Measurements from ENCODE around the gene KRTAP10-3. TPM values are rescaled to one million over a fixed set of nuclear protein-coding genes. Genes with fewer than 3 reads are reported as not detected.
A peak's percentile ranks its signal among the peaks of the same experiment; 100 is the strongest.

Gene KRTAP10-3
- polyA plus RNA-seq, 1 donor (not counting 4 experiments of a cell fraction or from before 2014, with no cell fraction given) = not detected

DNA sequence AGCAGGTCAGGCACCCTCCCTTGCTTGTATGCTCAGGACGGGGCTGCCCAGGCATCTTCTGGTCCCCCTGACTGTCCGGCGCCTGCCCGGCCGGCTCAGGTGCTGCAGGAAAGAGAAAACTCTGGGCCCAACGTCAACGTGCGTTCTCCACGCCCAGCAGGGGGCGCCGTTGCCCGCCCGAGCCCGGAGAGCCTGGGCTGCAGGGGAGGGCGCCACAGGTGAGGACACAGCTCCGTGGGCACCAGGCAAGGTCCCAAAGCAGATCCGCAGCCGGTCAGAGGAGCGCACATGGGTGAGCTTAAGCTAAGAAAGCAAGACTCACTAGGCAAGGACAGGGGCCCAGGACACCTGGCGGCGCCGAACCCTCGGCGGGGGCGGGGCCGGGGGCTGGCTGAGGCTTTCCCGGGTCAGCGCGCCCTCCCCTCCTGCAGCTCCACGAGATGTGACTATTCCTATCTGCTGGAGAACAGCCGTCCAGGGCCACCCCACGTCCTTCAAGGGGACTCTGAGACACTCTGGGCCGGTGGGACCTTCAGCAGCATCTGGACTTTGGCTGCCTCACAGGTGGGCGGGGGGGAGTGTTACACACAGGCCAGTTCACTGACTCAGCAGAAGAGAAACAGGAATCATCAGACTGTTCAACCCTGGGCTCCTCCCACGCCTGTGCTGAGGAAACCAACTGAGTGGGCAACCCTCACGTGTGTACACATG, 47.9 kb downstream of the KRTAP10-3 start:
- dilution Hi-C loops (cut with MboI; ENCODE audit: extremely low pct_ligation_motif_present, low sequenced_read_pairs) = no loop called here
- H3K4me3 ChIP-seq (ENCODE audit: control insufficient read depth in 2 of 3, extremely low read depth in 1 of 3, insufficient read depth in 2 of 3, low read depth in 1 of 3, low read length in 3 of 3) = peak overlapping the region; percentile 1 to 54 (median 50)
- H3K9me1 ChIP-seq (ENCODE audit: control insufficient read depth, extremely low read depth, insufficient read depth, low read length) = no peaks in the 10 kb centered on the region
- no peaks in the 10 kb centered on the region for H3K9me3 ChIP-seq (ENCODE audit: control insufficient read depth, low read depth, low read length)
- H3K36me3 ChIP-seq (ENCODE audit: control insufficient read depth in 2 of 2, extremely low read depth in 1 of 2, insufficient read depth in 2 of 2, low read length in 2 of 2) = no peaks in the 10 kb centered on the region
- no peak for FAIRE-seq
- peak overlapping the region; percentile 52 for H2AFZ ChIP-seq (ENCODE audit: control insufficient read depth, low read length)
- DNase-seq (ENCODE audit: low read depth, low spot score) = no peak
- peak overlapping the region; percentile 72 for H3K4me2 ChIP-seq (ENCODE audit: control insufficient read depth, extremely low read depth, insufficient read depth, low read depth, low read length)
- H3K4me1 ChIP-seq (ENCODE audit: control insufficient read depth, extremely low read depth, insufficient read depth, low read length) = no peaks in the 10 kb centered on the region
- no peaks in the 10 kb centered on the region for H3K79me2 ChIP-seq (ENCODE audit: control insufficient read depth, insufficient read depth, low read length)
- no peak for TF ChIP-seq EZH2 (IDR thresholded peaks at IDR 0.05; ENCODE audit: low read length)
- TF ChIP-seq, protein P1, sequence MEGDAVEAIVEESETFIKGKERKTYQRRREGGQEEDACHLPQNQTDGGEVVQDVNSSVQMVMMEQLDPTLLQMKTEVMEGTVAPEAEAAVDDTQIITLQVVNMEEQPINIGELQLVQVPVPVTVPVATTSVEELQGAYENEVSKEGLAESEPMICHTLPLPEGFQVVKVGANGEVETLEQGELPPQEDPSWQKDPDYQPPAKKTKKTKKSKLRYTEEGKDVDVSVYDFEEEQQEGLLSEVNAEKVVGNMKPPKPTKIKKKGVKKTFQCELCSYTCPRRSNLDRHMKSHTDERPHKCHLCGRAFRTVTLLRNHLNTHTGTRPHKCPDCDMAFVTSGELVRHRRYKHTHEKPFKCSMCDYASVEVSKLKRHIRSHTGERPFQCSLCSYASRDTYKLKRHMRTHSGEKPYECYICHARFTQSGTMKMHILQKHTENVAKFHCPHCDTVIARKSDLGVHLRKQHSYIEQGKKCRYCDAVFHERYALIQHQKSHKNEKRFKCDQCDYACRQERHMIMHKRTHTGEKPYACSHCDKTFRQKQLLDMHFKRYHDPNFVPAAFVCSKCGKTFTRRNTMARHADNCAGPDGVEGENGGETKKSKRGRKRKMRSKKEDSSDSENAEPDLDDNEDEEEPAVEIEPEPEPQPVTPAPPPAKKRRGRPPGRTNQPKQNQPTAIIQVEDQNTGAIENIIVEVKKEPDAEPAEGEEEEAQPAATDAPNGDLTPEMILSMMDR (optimal IDR thresholded peaks at IDR 0.05 in 1 of 3, IDR thresholded peaks at IDR 0.05 in 1 of 3, conservative IDR thresholded peaks at IDR 0.05 in 1 of 3; ENCODE audit: extremely low read depth in 1 of 3, insufficient read depth in 2 of 3, low read length in 3 of 3) = peak; percentile 72 to 96 (median 96)
- no peaks in the 10 kb centered on the region for H4K20me1 ChIP-seq (ENCODE audit: control insufficient read depth, extremely low read depth, insufficient read depth, low read length)
- no peak overlapping the region for H3K27ac ChIP-seq (ENCODE audit: control insufficient read depth, insufficient read depth, low read length)
- H3K9ac ChIP-seq (ENCODE audit: control insufficient read depth, extremely low read depth, insufficient read depth, low read length) = no peak overlapping the region
- H3K27me3 ChIP-seq (ENCODE audit: control insufficient read depth, extremely low read depth, insufficient read depth, low read length) = peaks cover 11% of the 10 kb centered on the region

DNA sequence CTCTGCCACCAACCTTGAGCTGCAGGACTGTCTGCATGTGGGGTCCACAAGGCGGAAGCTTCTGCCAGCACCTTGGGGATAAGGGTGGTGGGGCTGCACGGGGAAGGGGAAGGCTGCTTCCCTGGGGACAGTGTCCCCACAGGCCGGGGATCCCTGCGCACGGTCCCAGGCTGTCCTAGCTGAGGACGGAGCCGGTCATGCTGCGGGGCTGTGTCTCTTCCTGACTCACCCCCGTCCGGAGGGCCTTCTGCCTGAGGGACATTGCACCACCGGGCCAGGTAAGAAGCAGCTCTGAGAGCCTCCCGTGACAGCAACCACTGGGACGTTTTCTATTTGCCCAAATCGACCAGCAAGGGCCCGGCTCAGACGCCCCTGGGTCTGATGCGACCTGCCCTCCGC, 48.5 kb downstream of the KRTAP10-3 start:
- DNase-seq (ENCODE audit: low read depth, low spot score) = no peak
- Histone ChIP-seq H2AFZ (ENCODE audit: control insufficient read depth, low read length) (no peak overlapping the region), H3K9me1 (ENCODE audit: control insufficient read depth, extremely low read depth, insufficient read depth, low read length) (no peaks in the 10 kb centered on the region), H4K20me1 (ENCODE audit: control insufficient read depth, extremely low read depth, insufficient read depth, low read length) (no peaks in the 10 kb centered on the region), H3K9me3 (ENCODE audit: control insufficient read depth, low read depth, low read length) (no peaks in the 10 kb centered on the region), H3K4me2 (ENCODE audit: control insufficient read depth, extremely low read depth, insufficient read depth, low read depth, low read length) (peak overlapping the region; percentile 72), H3K4me3 (ENCODE audit: control insufficient read depth in 2 of 3, extremely low read depth in 1 of 3, insufficient read depth in 2 of 3, low read depth in 1 of 3, low read length in 3 of 3) (no peak overlapping the region), H3K9ac (ENCODE audit: control insufficient read depth, extremely low read depth, insufficient read depth, low read length) (no peak overlapping the region), H3K27me3 (ENCODE audit: control insufficient read depth, extremely low read depth, insufficient read depth, low read length) (peaks cover 11% of the 10 kb centered on the region), H3K27ac (ENCODE audit: control insufficient read depth, insufficient read depth, low read length) (no peak overlapping the region), H3K36me3 (ENCODE audit: control insufficient read depth in 2 of 2, extremely low read depth in 1 of 2, insufficient read depth in 2 of 2, low read length in 2 of 2) (no peaks in the 10 kb centered on the region), H3K79me2 (ENCODE audit: control insufficient read depth, insufficient read depth, low read length) (no peaks in the 10 kb centered on the region), H3K4me1 (ENCODE audit: control insufficient read depth, extremely low read depth, insufficient read depth, low read length) (no peaks in the 10 kb centered on the region)
- no peak for TF ChIP-seq EZH2 (IDR thresholded peaks at IDR 0.05; ENCODE audit: low read length)
- TF ChIP-seq, protein P1 (optimal IDR thresholded peaks at IDR 0.05 in 1 of 3, IDR thresholded peaks at IDR 0.05 in 1 of 3, conservative IDR thresholded peaks at IDR 0.05 in 1 of 3; ENCODE audit: extremely low read depth in 1 of 3, insufficient read depth in 2 of 3, low read length in 3 of 3) = no peak
- dilution Hi-C loops (cut with MboI; ENCODE audit: extremely low pct_ligation_motif_present, low sequenced_read_pairs) = no loop called here
- FAIRE-seq = no peak

Data from keratinocyte (primary cell).